H1 (cell line): ENCODE results near the gene ZNF786. TPM values are rescaled to one million over a fixed set of nuclear protein-coding genes. Genes with fewer than 3 reads are reported as not detected.
A peak's percentile ranks its signal among the peaks of the same experiment; 100 is the strongest.

Experiments
- CTCF ChIA-PET: fragments of 300-600 bp; sonication (Branson Sonifier 250); formaldehyde crosslinking; loops from one replicate; lab custom pipeline; 2021; ENCODE audit not compliant: partially characterized antibody; lab: Charles Lee
- POLR2A ChIA-PET: fragments of 300-600 bp; sonication (Branson Sonifier 250); formaldehyde crosslinking; loops from one replicate; lab custom pipeline; 2021; ENCODE audit warnings: inconsistent platforms; ENCODE audit not compliant: partially characterized antibody; lab: Charles Lee
- DNase-seq, 2 experiments: peaks; one replicate each; pipeline versions ENCODE4 v3.0.0 to v3.0.0-alpha.2; 2010 to 2022; ENCODE audit warnings: low spot score in 2 of 2, low read depth in 1 of 2, mixed read lengths in 1 of 2
- FAIRE-seq: peaks from 2 replicates; lab custom pipeline; 2011; peaks lifted over from hg19 to GRCh38; lab: Jason Lieb, UNC
- H2AFZ ChIP-seq: 2 replicates; pipeline ENCODE4 v1.8.1; 2012; ENCODE audit warnings: low read length, inconsistent platforms
- H2AK5ac ChIP-seq: 2 replicates; pipeline ENCODE4 v1.6.1; 2013; ENCODE audit warnings: low read depth, low read length
- H2BK120ac ChIP-seq: replicated peaks from 2 replicates; pipeline ENCODE3; 2013; ENCODE audit warnings: low read depth, low read length, inconsistent platforms
- H2BK12ac ChIP-seq: 2 replicates; pipeline ENCODE4 v1.6.1; 2013; ENCODE audit warnings: low read depth, low read length
- H2BK15ac ChIP-seq: 2 replicates; pipeline ENCODE4 v1.6.1; 2013; ENCODE audit warnings: low read length
- H2BK20ac ChIP-seq: 2 replicates; pipeline ENCODE4 v1.6.1; 2013; ENCODE audit warnings: low read length
- H2BK5ac ChIP-seq: 2 replicates; pipeline ENCODE4 v1.6.1; 2013; ENCODE audit warnings: low read depth, low read length
- H3K14ac ChIP-seq: 2 replicates; pipeline ENCODE4 v1.6.1; 2013; ENCODE audit warnings: inconsistent platforms; ENCODE audit not compliant: insufficient read length
- H3K18ac ChIP-seq: 2 replicates; pipeline ENCODE4 v1.6.1; 2013; ENCODE audit warnings: low read length; ENCODE audit errors: extremely low read depth
- H3K23ac ChIP-seq: 2 replicates; pipeline ENCODE4 v1.6.1; 2013; ENCODE audit warnings: inconsistent platforms; ENCODE audit not compliant: insufficient read length
- H3K23me2 ChIP-seq: 2 replicates; pipeline ENCODE4 v1.6.1; 2013; ENCODE audit warnings: low read depth, low read length
- H3K27ac ChIP-seq: 2 replicates; pipeline ENCODE4 v1.6.1; 2011; ENCODE audit warnings: low read depth, low read length, inconsistent platforms
- H3K27me3 ChIP-seq, 4 experiments: replicated peaks in 1 of 4; 1 replicate in 1 of 4; 2 replicates in 3 of 4; pipeline versions ENCODE4 v1.6.1 to v1.8.1; 2011 to 2013; ENCODE audit warnings: low read length in 3 of 4, mild to moderate bottlenecking in 3 of 4, inconsistent platforms in 2 of 4, mixed read lengths in 2 of 4, moderate library complexity in 1 of 4; ENCODE audit not compliant: control insufficient read depth in 3 of 4, insufficient read depth in 3 of 4; ENCODE audit errors: extremely low read depth in 1 of 4
- H3K36me3 ChIP-seq, 4 experiments: 2 replicates each; pipeline versions ENCODE4 v1.6.1 to v1.8.1; 2011 to 2013; ENCODE audit warnings: mild to moderate bottlenecking in 4 of 4, low read length in 3 of 4, moderate library complexity in 2 of 4, control low read depth in 1 of 4, inconsistent platforms in 1 of 4; ENCODE audit not compliant: insufficient read depth in 4 of 4, control insufficient read depth in 2 of 4
- H3K4ac ChIP-seq: replicated peaks from 2 replicates; pipeline ENCODE3; 2013; ENCODE audit warnings: low read length, low read depth, mixed read lengths, inconsistent platforms; ENCODE audit not compliant: insufficient read length
- H3K4me1 ChIP-seq, 4 experiments: replicated peaks in 1 of 4; 1 replicate in 1 of 4; 2 replicates in 3 of 4; pipeline versions ENCODE4 v1.6.1 to v1.8.1; 2011 to 2013; ENCODE audit warnings: low read length in 3 of 4, inconsistent platforms in 2 of 4, mixed read lengths in 1 of 4; ENCODE audit not compliant: insufficient read depth in 4 of 4, control insufficient read depth in 3 of 4
- H3K4me2 ChIP-seq, 2 experiments: 2 replicates each; pipeline versions ENCODE4 v1.6.1 to v1.8.1; 2011 to 2013; ENCODE audit warnings: low read depth in 2 of 2, low read length in 2 of 2, control low read depth in 1 of 2, inconsistent platforms in 1 of 2, mild to moderate bottlenecking in 1 of 2; ENCODE audit not compliant: insufficient read depth in 1 of 2
- H3K4me3 ChIP-seq, 4 experiments: fragments of 200-600, 300-600 bp in 1 of 4; sonication (generic), shearing (Covaris generic), sonication (Bioruptor Twin) in 1 of 4; 2 replicates each; pipeline versions ENCODE4 v1.5.1 to v1.8.1; 2011 to 2016; ENCODE audit warnings: low read length in 4 of 4, low read depth in 3 of 4, control low read depth in 2 of 4, inconsistent platforms in 2 of 4, mild to moderate bottlenecking in 2 of 4, mixed read lengths in 1 of 4, moderate library complexity in 1 of 4; ENCODE audit not compliant: insufficient read depth in 2 of 4; ENCODE audit errors: extremely low read depth in 1 of 4
- H3K56ac ChIP-seq: replicated peaks from 2 replicates; pipeline ENCODE3; 2013; ENCODE audit warnings: low read depth, mild to moderate bottlenecking, mixed read lengths, low read length, inconsistent platforms; ENCODE audit not compliant: insufficient read length
- H3K79me1 ChIP-seq: 2 replicates; pipeline ENCODE4 v1.6.1; 2013; ENCODE audit warnings: low read depth, low read length, control low read depth
- H3K79me2 ChIP-seq, 2 experiments: 2 replicates each; pipeline versions ENCODE4 v1.6.1 to v1.8.1; 2012 to 2013; ENCODE audit warnings: low read length in 2 of 2, mild to moderate bottlenecking in 2 of 2, inconsistent platforms in 1 of 2; ENCODE audit not compliant: insufficient read depth in 2 of 2, control insufficient read depth in 1 of 2
- H3K9ac ChIP-seq, 4 experiments: replicated peaks in 1 of 4; 1 replicate in 1 of 4; 2 replicates in 3 of 4; pipeline versions ENCODE4 v1.6.1 to v1.8.1; 2011 to 2013; ENCODE audit warnings: low read depth in 3 of 4, low read length in 3 of 4, control low read depth in 2 of 4, mild to moderate bottlenecking in 2 of 4, moderate library complexity in 2 of 4, inconsistent platforms in 1 of 4; ENCODE audit errors: extremely low read depth in 1 of 4
- H3K9me3 ChIP-seq, 2 experiments: 2 replicates each; pipeline versions ENCODE4 v1.6.1 to v1.8.1; 2012 to 2013; ENCODE audit warnings: mild to moderate bottlenecking in 2 of 2, moderate library complexity in 2 of 2, control low read depth in 1 of 2, inconsistent platforms in 1 of 2, low read depth in 1 of 2, low read length in 1 of 2, mixed read lengths in 1 of 2; ENCODE audit not compliant: insufficient read depth in 2 of 2
- H4K20me1 ChIP-seq, 2 experiments: replicated peaks in 1 of 2; 2 replicates each; pipeline versions ENCODE3 to v1.8.1; 2011 to 2013; ENCODE audit warnings: inconsistent platforms in 2 of 2, low read length in 2 of 2, mild to moderate bottlenecking in 1 of 2; ENCODE audit not compliant: insufficient read depth in 2 of 2, control insufficient read depth in 1 of 2
- H4K5ac ChIP-seq: 2 replicates; pipeline ENCODE4 v1.6.1; 2013; ENCODE audit warnings: low read length, low read depth, mixed read lengths, inconsistent platforms; ENCODE audit not compliant: insufficient read length
- H4K8ac ChIP-seq: 2 replicates; pipeline ENCODE4 v1.8.0; 2013; ENCODE audit warnings: mild to moderate bottlenecking, moderate library complexity, low read length, inconsistent platforms; ENCODE audit not compliant: insufficient read depth; ENCODE audit errors: extremely low read depth
- H4K91ac ChIP-seq: replicated peaks from 2 replicates; pipeline ENCODE3; 2013; ENCODE audit warnings: low read length, mixed read lengths, inconsistent platforms; ENCODE audit not compliant: insufficient read length
- ASH2L ChIP-seq: fragments of 200-600, 300-600 bp; sonication (generic); IDR thresholded peaks from one replicate; pipeline ENCODE4 v1.7.1; 2017; ENCODE audit warnings: low read length
- CTBP2 ChIP-seq: IDR thresholded peaks from 2 replicates; pipeline ENCODE4 v1.7.0; 2011; ENCODE audit warnings: borderline replicate concordance, mild to moderate bottlenecking, moderate library complexity, mixed read lengths, low read length; ENCODE audit not compliant: insufficient read depth, insufficient read length
- KDM1A ChIP-seq: fragments of 200-600, 300-600 bp; sonication (generic); IDR thresholded peaks from 2 replicates; pipeline ENCODE4 v1.7.1; 2016; ENCODE audit warnings: mild to moderate bottlenecking, low read length, borderline replicate concordance
- KDM5A ChIP-seq: fragments of 200-600 bp; IDR thresholded peaks from 2 replicates; pipeline ENCODE4 v1.7.1; 2012; ENCODE audit warnings: mild to moderate bottlenecking, low read length, inconsistent platforms, mixed read lengths
- MAX ChIP-seq: IDR thresholded peaks from 2 replicates; pipeline ENCODE4 v1.6.1; 2012; ENCODE audit warnings: inconsistent platforms
- RNF2 ChIP-seq: fragments of 200-900, 300-1000 bp; sonication (generic); IDR thresholded peaks from 2 replicates; pipeline ENCODE4 v1.7.1; 2016; ENCODE audit warnings: borderline replicate concordance, low read depth, mild to moderate bottlenecking, antibody characterized with exemption, low read length; ENCODE audit not compliant: poor library complexity, severe bottlenecking; ENCODE audit errors: missing control alignments
- SP1 ChIP-seq: IDR thresholded peaks from 2 replicates; pipeline ENCODE4 v1.6.1; 2011; ENCODE audit warnings: low read depth, low read length
- TCF12 ChIP-seq: IDR thresholded peaks from 2 replicates; pipeline ENCODE4 v1.6.1; 2011; ENCODE audit warnings: low read depth, mild to moderate bottlenecking, low read length
- WGBS, 2 experiments: shearing (Covaris generic) in 1 of 2; methylation state at CpG; one replicate each; pipeline versions ENCODE4 v1.1.6 to v1.1.7; 2013 to 2015; ENCODE audit warnings: low lambda C conversion rate in 2 of 2, mixed read lengths in 2 of 2, inconsistent platforms in 1 of 2, low coverage in 1 of 2, missing lambda C conversion rate in 1 of 2; ENCODE audit not compliant: insufficient replicate concordance in 2 of 2, insufficient coverage in 1 of 2, insufficient read length in 1 of 2; ENCODE audit errors: extremely low coverage in 1 of 2, missing lambda C conversion rate in 1 of 2; 5-methylcytosine and 5-hydroxymethylcytosine counted together
- polyA plus RNA-seq, 7 experiments: library from polyadenylated mRNA; depleted of rRNA in 3 of 7; stranded (reverse) in 5 of 7; unstranded in 2 of 7; fragments of >200 nt in 5 of 7; fragments of 200-250 nt in 2 of 7; gene quantifications; 1 replicate in 5 of 7; 2 replicates in 1 of 7; 4 replicates in 1 of 7; pipeline versions ENCODE4 v1.2.1 to v1.2.3, GENCODE V29; 2011 to 2013; ENCODE audit warnings: missing spikeins in 2 of 7, mixed read lengths in 2 of 7
- total RNA-seq: library from RNA; stranded (reverse); fragmentation: NEBNext Ultra II Directional; extraction: Animal tissue kit (Norgen Biotek cat#: 25700); gene quantifications from 2 replicates; pipeline ENCODE4 v1.2.1, GENCODE V29; 2021

Gene ZNF786
- total and polyA plus RNA-seq, 2 of the 8 experiments (the other 6 are each of a cell fraction or from before 2014, with no cell fraction given) = 7.7 to 16.3 TPM

- Histone ChIP-seq H3K79me1 (peaks cover 8% of the 10 kb centered on the region), H2AK5ac (no peak overlapping the region), H3K27ac (peak overlapping the region; percentile 86), H3K14ac (no peak overlapping the region), H3K36me3 (0 out of 8 replicates have a peak, but pooled peaks cover 0 to 3% (median 0%) of the 10 kb centered on the region in 4 experiments), H3K9me3 (no peaks in the 10 kb centered on the region), H4K8ac (peak overlapping the region; percentile 95), H2AFZ (no peak overlapping the region), H3K4ac (peak overlapping the region; percentile 96), H4K91ac (peak overlapping the region; percentile 70), H3K23me2 (peaks cover 6% of the 10 kb centered on the region), H3K23ac (no peak overlapping the region), H3K4me2 (peak overlapping the region; percentile 72 to 74), H2BK15ac (no peak overlapping the region), H2BK5ac (peak overlapping the region; percentile 66; the same call in 1 of the 2 replicates), H3K56ac (peak overlapping the region; percentile 38), H3K79me2 (peaks cover 21 to 48% of the 10 kb centered on the region in 2 experiments), H4K5ac (peak overlapping the region; percentile 64), H3K4me1 (peaks cover 4 to 11% (median 7%) of the 10 kb centered on the region in 4 experiments), H2BK12ac (no peak overlapping the region), H2BK20ac (no peak overlapping the region), H3K9ac (peak overlapping the region; percentile 81 to 99 (median 84)), H3K4me3 (peak overlapping the region; percentile 53 to 91 (median 76)), H3K27me3 (peaks cover 0 to 2% (median 0%) of the 10 kb centered on the region in 4 experiments; a peak in 1 of 7 replicates), H4K20me1 (peaks cover 3 to 9% of the 10 kb centered on the region in 2 experiments), H2BK120ac (no peak overlapping the region), H3K18ac (no peak overlapping the region; the same call in 1 of the 2 replicates)
- CTCF ChIA-PET = interaction anchor here (1.0 to 1.7 kb wide), 4 partner anchors 22 to 69 kb away, joined by 3 to 7 read pairs (median 5); no protein-coding TSS in a partner anchor
- 3% methylated on average over 38 of the region's 43 CpGs; no CpG with 5 or more reads in 1 of the 2 experiments for WGBS, 2 experiments
- DNase-seq (no peak), FAIRE-seq (no peak)
- POLR2A ChIA-PET = interaction anchor here (0.7 to 2.1 kb wide), 4 partner anchors 26 to 44 kb away, joined by 3 to 7 read pairs (median 4); no protein-coding TSS in a partner anchor
- no peak for TF ChIP-seq TCF12
- no peak for TF ChIP-seq CTBP2
- no peak for TF ChIP-seq SP1
- no peak for TF ChIP-seq ASH2L
- no peak for TF ChIP-seq KDM1A
- no peak for TF ChIP-seq KDM5A
- TF ChIP-seq MAX = no peak
- TF ChIP-seq RNF2 = no peak
These were observed 62.7 kb downstream of the ZNF786 start for GRCh38 chr7:149027611-149028345.
